ENCODE data around the gene ENDOV.

ENDOV gene

DNA sequence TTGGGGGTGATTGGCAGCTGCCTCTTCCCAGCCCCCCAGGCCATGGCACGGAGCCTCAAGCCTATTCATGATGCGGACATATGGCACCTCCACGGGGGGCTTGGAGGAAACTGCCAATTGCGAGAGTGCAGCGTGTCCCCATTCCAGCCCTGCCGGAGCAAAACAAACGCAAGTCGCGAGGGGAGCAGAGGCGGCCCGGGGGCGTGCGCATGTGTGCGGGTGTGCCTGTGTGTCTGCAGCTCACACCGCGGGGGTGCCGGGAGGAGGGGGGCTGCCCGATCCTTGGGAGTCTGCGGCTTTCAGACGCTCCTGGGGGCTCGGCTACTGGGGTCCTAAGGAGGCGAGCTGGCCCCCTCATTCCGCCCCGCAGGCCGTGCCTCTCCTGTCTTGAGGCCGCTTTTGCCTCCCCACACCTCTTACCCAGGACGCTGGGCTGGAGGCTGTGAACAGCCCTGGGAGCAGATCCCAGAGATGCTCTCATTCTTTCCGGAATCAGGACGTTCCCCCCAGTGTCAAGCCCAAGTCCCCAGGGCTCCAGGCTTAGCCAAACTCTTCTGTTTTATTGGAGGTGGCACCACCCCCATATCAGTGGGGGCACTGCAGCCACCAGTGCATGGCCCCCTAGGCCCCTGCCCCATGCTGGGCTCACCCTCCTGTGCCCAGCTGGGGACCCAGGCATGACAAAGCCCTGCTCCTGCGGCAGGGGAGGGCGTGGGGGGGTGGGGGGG lies 29.1 kb downstream of the ENDOV start:
- no peak for DNase-seq (ENCODE audit: low read depth)
- TF ChIP-seq, protein P1, sequence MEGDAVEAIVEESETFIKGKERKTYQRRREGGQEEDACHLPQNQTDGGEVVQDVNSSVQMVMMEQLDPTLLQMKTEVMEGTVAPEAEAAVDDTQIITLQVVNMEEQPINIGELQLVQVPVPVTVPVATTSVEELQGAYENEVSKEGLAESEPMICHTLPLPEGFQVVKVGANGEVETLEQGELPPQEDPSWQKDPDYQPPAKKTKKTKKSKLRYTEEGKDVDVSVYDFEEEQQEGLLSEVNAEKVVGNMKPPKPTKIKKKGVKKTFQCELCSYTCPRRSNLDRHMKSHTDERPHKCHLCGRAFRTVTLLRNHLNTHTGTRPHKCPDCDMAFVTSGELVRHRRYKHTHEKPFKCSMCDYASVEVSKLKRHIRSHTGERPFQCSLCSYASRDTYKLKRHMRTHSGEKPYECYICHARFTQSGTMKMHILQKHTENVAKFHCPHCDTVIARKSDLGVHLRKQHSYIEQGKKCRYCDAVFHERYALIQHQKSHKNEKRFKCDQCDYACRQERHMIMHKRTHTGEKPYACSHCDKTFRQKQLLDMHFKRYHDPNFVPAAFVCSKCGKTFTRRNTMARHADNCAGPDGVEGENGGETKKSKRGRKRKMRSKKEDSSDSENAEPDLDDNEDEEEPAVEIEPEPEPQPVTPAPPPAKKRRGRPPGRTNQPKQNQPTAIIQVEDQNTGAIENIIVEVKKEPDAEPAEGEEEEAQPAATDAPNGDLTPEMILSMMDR (IDR thresholded peaks at IDR 0.05; ENCODE audit: low read length, missing control alignments): no peak
- no peak overlapping the region for H3K4me3 ChIP-seq (replicated peaks; ENCODE audit: low read depth, low read length)

DNA sequence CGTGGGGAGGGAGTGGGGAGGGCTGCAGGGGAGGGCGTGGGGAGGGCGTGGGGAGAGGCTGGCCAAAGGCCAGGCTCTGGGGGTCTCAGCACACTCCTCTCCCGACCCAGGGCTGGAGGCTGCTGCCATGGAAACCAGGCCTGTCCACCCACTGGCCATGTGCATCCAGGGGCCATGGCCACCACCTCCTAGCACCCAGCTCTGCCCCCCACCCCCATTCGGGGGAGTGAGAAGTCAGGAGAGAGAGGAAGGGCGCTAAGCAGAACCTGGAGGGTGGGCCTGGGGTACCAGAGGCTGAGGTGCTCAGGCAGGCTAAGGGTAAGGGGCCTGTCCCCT lies 29.6 kb downstream of the ENDOV start:
- TF ChIP-seq, protein P1 (IDR thresholded peaks at IDR 0.05; ENCODE audit: low read length, missing control alignments): no peak
- DNase-seq (ENCODE audit: low read depth): no peak
- H3K4me3 ChIP-seq (replicated peaks; ENCODE audit: low read depth, low read length): no peak overlapping the region

DNA sequence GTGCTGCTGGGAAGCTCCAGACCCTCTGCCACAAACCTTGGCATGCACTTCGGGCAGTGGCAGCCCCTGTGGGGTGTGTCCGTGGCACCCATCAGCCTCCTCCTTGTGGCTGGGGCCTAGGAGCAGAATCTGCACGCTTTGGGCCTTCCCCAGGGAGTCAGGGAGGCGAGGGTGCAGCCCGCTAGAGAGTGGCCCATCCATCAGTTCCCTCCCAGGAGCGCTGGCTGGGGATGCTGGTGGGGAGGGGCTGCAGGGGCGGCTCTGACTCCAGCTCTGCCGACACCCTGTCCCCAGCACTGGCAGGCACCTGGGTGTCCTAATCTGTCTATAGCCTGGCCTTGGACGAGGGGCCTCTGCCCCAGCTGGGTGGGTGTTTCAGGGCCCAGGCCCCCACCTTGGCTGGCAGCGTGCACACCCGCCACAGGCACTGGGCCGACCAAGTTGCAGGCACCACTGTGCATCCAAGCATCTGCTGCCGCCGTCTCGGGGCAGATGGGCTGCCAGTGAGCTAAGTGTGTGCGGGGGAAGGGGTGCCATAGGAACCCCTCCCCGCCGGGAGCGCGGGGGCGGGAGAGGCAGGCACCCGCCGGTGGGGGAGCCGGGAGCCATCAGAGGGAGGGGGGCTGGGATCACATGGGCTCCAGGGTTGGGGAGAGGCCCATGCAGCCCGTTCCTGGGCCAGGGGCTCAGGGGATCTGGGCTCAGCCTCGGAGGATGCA lies 30.2 kb downstream of the ENDOV start:
- no peak for DNase-seq (ENCODE audit: low read depth)
- TF ChIP-seq, protein P1 (IDR thresholded peaks at IDR 0.05; ENCODE audit: low read length, missing control alignments): no peak

DNA sequence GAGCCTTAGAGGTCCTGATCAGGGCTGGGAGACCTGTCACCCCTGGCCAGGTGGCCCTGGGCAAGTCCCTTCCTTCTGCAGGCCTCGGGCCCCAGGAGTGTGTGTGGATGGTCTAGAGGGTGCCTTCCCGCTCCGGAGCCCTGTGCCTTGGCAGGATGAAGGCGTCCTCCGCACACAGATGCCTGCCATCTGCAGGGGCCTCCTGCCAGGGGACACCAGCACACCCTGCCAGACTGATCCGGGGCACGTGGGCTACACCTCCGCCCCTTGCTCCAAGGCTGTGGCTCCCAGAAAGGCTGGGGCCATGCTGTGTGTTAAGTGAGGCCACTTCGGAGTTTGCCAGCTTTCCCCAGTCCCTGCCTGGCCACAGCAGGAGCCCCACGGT lies 30.8 kb downstream of the ENDOV start:
- no peak overlapping the region for H3K4me3 ChIP-seq (replicated peaks; ENCODE audit: low read depth, low read length)
- TF ChIP-seq, protein P1 (IDR thresholded peaks at IDR 0.05; ENCODE audit: low read length, missing control alignments): no peak
- no peak for DNase-seq (ENCODE audit: low read depth)

More for the DNA sequence above, 30.2 kb downstream of the ENDOV start:
- H3K4me3 ChIP-seq (replicated peaks; ENCODE audit: low read depth, low read length): no peak overlapping the region

DNA sequence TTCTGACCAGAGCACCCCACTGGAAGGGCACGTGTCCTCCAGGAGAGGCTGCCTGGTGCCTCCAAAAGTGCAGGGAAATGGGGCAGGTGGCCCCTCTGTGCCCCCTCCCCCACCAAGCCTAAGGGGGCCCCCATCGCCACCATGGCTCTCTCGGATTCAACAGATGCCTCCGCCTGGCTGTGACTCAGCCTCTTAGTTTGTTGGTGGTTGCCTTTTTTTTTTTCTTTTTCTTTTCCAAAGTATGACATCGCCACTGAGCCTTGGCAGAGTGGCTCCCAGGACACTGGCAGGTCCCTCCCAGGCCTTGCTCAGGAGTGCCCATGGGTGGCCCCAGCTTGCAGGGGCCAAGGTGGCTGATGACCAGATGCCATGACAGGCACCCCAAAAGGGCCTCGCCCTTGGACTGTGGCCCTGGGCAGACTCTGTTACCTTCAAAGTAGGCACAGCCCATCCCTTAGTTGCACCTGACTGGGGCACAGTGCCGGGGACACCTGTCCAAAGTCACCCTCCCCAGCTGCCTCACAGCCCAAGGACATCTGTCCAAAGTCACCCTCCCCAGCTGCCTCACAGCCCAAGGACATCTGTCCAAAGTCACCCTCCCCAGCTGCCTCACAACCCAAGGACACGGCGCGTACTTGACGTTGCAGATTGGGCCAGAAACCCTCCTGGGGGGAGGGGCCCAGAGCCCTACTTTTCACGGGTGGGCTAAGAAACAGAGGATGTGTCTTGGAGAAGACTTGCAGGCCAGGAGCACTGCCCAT lies 31.9 kb downstream of the ENDOV start:
- DNase-seq (ENCODE audit: low read depth): no peak
- TF ChIP-seq, protein P1 (IDR thresholded peaks at IDR 0.05; ENCODE audit: low read length, missing control alignments): no peak
- H3K4me3 ChIP-seq (replicated peaks; ENCODE audit: low read depth, low read length): no peak overlapping the region

DNA sequence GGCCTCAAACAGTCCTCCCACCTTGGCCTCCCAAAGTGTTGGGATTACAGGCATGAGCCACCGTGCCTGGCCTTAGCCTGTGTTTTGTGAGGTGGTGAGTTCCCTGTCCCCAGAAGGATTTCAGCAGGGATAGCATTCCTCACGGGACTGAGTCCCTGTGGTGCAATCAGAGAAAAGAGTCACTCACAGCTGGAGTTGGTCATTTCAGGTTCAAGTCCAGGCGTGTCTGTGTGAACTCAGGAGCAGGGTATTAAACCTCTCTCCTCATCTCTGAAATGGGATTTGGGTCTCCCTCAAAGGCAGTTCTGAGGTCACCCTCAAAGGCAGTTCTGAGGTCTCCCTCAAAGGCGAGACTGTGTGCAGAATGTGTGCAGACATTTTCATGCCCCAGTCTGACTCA lies 32.8 kb downstream of the ENDOV start:
- no peak for DNase-seq (ENCODE audit: low read depth)
- TF ChIP-seq, protein P1 (IDR thresholded peaks at IDR 0.05; ENCODE audit: low read length, missing control alignments): no peak

More for the DNA sequence above, 32.8 kb downstream of the ENDOV start:
- no peak overlapping the region for H3K4me3 ChIP-seq (replicated peaks; ENCODE audit: low read depth, low read length)

Data from fibroblast of pulmonary artery (primary cell).